ENCODE measurements around the gene ELOB.

ELOB gene

GRCh38 chr16:2820836-2821486, 43.9 kb upstream of the ELOB start:
- H3K27ac ChIP-seq = no peak overlapping the region
- TF ChIP-seq CTCF (conservative IDR thresholded peaks at IDR 0.05) (no peak), ZFX (IDR thresholded peaks at IDR 0.05) (no peak)

- no peak overlapping the region for H3K27ac ChIP-seq
- no peak for TF ChIP-seq ZFX (IDR thresholded peaks at IDR 0.05)
- TF ChIP-seq CTCF (conservative IDR thresholded peaks at IDR 0.05) = no peak
These were observed 43.1 kb upstream of the ELOB start for GRCh38 chr16:2819939-2820835.

GRCh38 chr16:2819179-2819938, 42.3 kb upstream of the ELOB start:
- no peak overlapping the region for H3K27ac ChIP-seq
- TF ChIP-seq CTCF (conservative IDR thresholded peaks at IDR 0.05) (no peak), ZFX (IDR thresholded peaks at IDR 0.05) (no peak)

DNA sequence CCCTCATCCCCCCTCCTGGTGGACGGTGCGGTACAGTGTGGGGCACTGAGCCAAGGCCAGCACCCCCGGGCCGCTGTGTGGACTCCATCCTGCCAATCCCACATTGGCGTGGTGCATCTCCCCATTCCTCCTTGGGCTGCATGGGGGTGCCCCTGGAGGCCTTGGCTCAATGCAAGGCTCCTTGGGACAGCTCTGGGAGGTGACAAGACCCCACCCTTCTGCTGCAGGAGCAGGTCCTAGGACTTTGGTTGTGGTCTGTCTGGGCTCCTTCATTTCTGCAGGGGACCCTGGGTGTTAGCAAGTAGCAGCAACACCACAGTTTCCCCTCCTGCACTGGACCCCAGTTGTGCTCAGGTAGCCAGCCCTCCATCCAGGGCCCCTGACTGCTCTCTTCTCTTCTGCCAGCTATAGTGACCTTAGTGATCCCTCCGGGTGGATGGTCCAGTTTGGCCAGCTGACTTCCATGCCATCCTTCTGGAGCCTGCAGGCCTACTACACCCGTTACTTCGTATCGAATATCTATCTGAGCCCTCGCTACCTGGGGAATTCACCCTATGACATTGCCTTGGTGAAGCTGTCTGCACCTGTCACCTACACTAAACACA, 41.3 kb upstream of the ELOB start:
- H3K27ac ChIP-seq = no peak overlapping the region

GRCh38 chr16:2817340-2818271, 40.5 kb upstream of the ELOB start:
- TF ChIP-seq ZFX (IDR thresholded peaks at IDR 0.05) = no peak
- TF ChIP-seq CTCF (conservative IDR thresholded peaks at IDR 0.05) = no peak; the same call in 1 of the 2 replicates
- H3K27ac ChIP-seq = no peak overlapping the region

More for the DNA sequence above, 41.3 kb upstream of the ELOB start:
- no peak for TF ChIP-seq ZFX (IDR thresholded peaks at IDR 0.05)
- TF ChIP-seq CTCF (conservative IDR thresholded peaks at IDR 0.05) = no peak

DNA sequence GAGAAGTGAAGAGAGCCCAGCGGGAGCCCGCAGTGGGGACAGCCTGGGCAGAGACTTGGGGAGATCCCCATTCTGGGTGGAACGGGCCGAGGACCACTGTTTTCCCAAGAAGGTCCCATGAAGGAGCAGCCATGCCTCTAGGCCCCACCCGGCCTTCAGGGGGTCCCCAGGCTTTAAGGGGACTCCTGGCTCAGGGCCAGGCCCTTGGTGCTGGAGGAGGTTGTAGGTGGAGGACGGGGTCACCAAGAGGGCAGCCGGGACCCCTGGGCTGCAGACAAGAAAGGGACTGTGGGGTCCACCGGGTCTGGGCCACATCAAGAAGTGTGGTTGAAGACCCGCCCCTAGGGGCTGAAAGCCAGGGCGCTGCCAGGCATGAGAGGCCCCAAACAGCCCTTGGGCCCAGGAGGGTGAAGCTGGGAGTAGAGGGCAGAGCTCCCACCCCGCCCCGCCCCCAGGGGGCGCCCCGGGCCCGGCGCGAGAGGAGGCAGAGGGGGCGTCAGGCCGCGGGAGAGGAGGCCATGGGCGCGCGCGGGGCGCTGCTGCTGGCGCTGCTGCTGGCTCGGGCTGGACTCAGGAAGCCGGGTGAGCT, 39.8 kb upstream of the ELOB start, which contains the start of gene PRSS21:
TSS of gene PRSS21 (plus strand) at position 487 of the 589 bp plus-strand sequence. CDS start at position 519, 32 bp downstream.
- TF ChIP-seq CTCF (conservative IDR thresholded peaks at IDR 0.05) (no peak; the same call in 1 of the 2 replicates), ZFX (IDR thresholded peaks at IDR 0.05) (no peak)
- H3K27ac ChIP-seq = no peak within 1 kb of the TSS
